CD4-positive, alpha-beta memory T cell (primary cell): ENCODE measurements around the gene DCP1B. TPM values are rescaled to one million over a fixed set of nuclear protein-coding genes. Genes with fewer than 3 reads are reported as not detected.
"Not testable (repeated sequence)": the region's sequence is repeated elsewhere in the genome, so short reads cannot be mapped to it uniquely, and the experiment has no call there.

ENCODE experiments used
- CTCF ChIA-PET: fragments of 350-600 bp; sonication (Branson Sonifier 250); formaldehyde crosslinking; loops from one replicate; lab custom pipeline; 2021; ENCODE audit warnings: inconsistent platforms; ENCODE audit not compliant: partially characterized antibody; lab: Charles Lee
- POLR2A ChIA-PET: fragments of 350-600 bp; sonication (Branson Sonifier 250); formaldehyde crosslinking; loops from one replicate; lab custom pipeline; 2021; ENCODE audit not compliant: partially characterized antibody; lab: Charles Lee
- DNase-seq, 5 donors: peaks; one replicate each; pipeline versions ENCODE4 v3.0.0 to v3.0.0-alpha.2; 2020 to 2022; ENCODE audit warnings: mixed read lengths in 1 of 5
- H3K27ac ChIP-seq: one replicate; pipeline ENCODE4 v1.7.0; 2013; ENCODE audit warnings: low read depth, low read length
- H3K27me3 ChIP-seq: 2 replicates; pipeline ENCODE4 v1.7.0; 2013; ENCODE audit warnings: mild to moderate bottlenecking, low read length, moderate library complexity; ENCODE audit not compliant: insufficient read depth
- H3K36me3 ChIP-seq: 2 replicates; pipeline ENCODE4 v1.7.0; 2013; ENCODE audit warnings: mild to moderate bottlenecking, low read length, moderate library complexity; ENCODE audit not compliant: insufficient read depth
- H3K4me1 ChIP-seq: 2 replicates; pipeline ENCODE4 v1.7.0; 2013; ENCODE audit warnings: mild to moderate bottlenecking, low read length, moderate library complexity; ENCODE audit not compliant: insufficient read depth
- H3K4me3 ChIP-seq, 2 donors: one replicate each; pipeline ENCODE4 v1.7.0; 2013; ENCODE audit warnings: low read length in 2 of 2, mild to moderate bottlenecking in 1 of 2
- H3K9me3 ChIP-seq, 2 donors: one replicate each; pipeline ENCODE4 v1.7.0; 2013; ENCODE audit warnings: low read length in 2 of 2, control low read depth in 1 of 2; ENCODE audit not compliant: control insufficient read depth in 1 of 2
- H3K27ac Mint-ChIP-seq, 7 donors: one replicate each; pipeline ENCODE4 v1.8.0; 2020 to 2021; ENCODE audit warnings: mixed read lengths in 7 of 7, mild to moderate bottlenecking in 6 of 7, inconsistent platforms in 3 of 7, moderate library complexity in 3 of 7
- H3K27me3 Mint-ChIP-seq, 2 donors: one replicate each; pipeline ENCODE4 v1.8.0; 2020 to 2021; ENCODE audit warnings: mixed read lengths in 2 of 2
- H3K36me3 Mint-ChIP-seq, 2 donors: one replicate each; pipeline ENCODE4 v1.8.0; 2020 to 2021; ENCODE audit warnings: mixed read lengths in 2 of 2, inconsistent platforms in 1 of 2, mild to moderate bottlenecking in 1 of 2
- H3K4me1 Mint-ChIP-seq, 4 donors: one replicate each; pipeline ENCODE4 v1.8.0; 2020 to 2021; ENCODE audit warnings: mixed read lengths in 4 of 4, mild to moderate bottlenecking in 1 of 4
- H3K4me3 Mint-ChIP-seq, 8 donors: one replicate each; pipeline ENCODE4 v1.8.0; 2020 to 2021; ENCODE audit warnings: mixed read lengths in 8 of 8, mild to moderate bottlenecking in 7 of 8, moderate library complexity in 6 of 8, inconsistent platforms in 3 of 8
- H3K9me3 Mint-ChIP-seq, 8 donors: one replicate each; pipeline ENCODE4 v1.8.0; 2020 to 2021; ENCODE audit warnings: mixed read lengths in 8 of 8, mild to moderate bottlenecking in 5 of 8, inconsistent platforms in 3 of 8, moderate library complexity in 1 of 8
- intact Hi-C: fragments of 100-400 bp; cut with micrococcal nuclease; formaldehyde crosslinking; loops from one replicate; pipeline ENCODE4 v1.15.1; 2023
- polyA plus RNA-seq, 2 donors: library from polyadenylated mRNA; unstranded; fragments of 300-500 nt; fragmentation: Illumina TruSeq; gene quantifications; one replicate each; pipeline ENCODE4 v1.2.3, GENCODE V29; 2021
- total RNA-seq, 2 experiments: library from RNA; stranded (reverse); gene quantifications; one replicate each; pipeline ENCODE4 v1.2.3, GENCODE V29; 2021

Gene DCP1B
- total and polyA plus RNA-seq, 4 experiments from 2014 or later = 16.2 to 29.2 (median 26.2) TPM

DNA sequence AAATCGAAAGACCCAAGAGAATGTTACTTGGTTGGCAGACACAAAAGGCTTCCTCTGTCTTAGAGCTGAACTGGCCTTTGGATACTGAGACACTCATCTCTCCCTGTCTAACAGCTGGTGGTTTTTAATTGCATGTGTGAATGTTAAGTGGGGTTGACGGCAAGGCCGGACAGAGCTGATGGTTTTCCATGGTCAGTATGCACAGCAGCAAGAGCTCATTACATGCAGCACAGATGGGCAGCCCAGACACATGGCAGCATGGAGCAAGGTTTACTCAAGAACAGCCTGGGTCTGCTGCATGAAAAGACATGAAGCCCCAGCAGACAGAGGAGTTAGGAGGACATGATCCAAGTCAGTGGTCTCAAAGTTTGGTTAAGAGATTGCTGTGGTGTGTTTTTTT, 58.0 kb downstream of the DCP1B start:
- intact Hi-C loops = no loop called here
- Histone ChIP-seq H3K27ac (no peak overlapping the region), H3K36me3 (peaks cover 35% of the 10 kb centered on the region), H3K9me3 (no peaks in the 10 kb centered on the region), H3K27me3 (no peaks in the 10 kb centered on the region), H3K4me3 (no peak overlapping the region), H3K4me1 (no peaks in the 10 kb centered on the region)
- CTCF ChIA-PET = interaction anchor here (1.6 kb wide), 1 partner anchor 155 kb away, joined by 3 read pairs; no protein-coding TSS in a partner anchor
- H3K36me3 Mint-ChIP-seq = peaks cover 62 to 91% of the 10 kb centered on the region in 2 donors
- peak overlapping the region in 1 of 7 donors; percentile 72 for H3K27ac Mint-ChIP-seq
- H3K4me1 Mint-ChIP-seq = peaks cover 0 to 7% (median 3%) of the 10 kb centered on the region in 4 donors
- H3K27me3 Mint-ChIP-seq = no peaks in the 10 kb centered on the region
- POLR2A ChIA-PET = no interaction called here
- peak overlapping the region in 1 of 8 donors; percentile 31 for H3K4me3 Mint-ChIP-seq
- no peak for DNase-seq
- H3K9me3 Mint-ChIP-seq = peaks cover 0 to 7% (median 0%) of the 10 kb centered on the region in 8 donors

DNA sequence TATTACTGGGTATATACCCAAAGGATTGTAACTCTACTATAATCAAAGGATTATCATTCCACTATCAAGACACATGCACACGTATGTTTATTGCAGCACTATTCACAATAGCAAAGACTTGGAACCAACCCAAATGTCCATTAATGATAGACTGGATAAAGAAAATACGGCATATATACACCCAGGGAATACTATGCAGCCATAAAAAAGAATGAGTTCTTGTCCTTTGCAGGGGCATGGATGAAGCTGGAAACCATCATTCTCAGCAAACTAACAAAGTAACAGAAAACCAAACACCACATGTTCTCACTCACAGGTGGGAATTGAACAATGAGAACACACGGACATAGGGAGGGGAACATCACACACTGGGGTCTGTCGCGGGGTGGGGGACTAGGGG, 58.8 kb downstream of the DCP1B start:
- H3K4me1 Mint-ChIP-seq, H3K4me1 ChIP-seq, DNase-seq, H3K9me3 Mint-ChIP-seq, intact Hi-C loops, H3K27me3 Mint-ChIP-seq, POLR2A ChIA-PET, H3K27me3 ChIP-seq, H3K27ac ChIP-seq, H3K4me3 ChIP-seq, H3K9me3 ChIP-seq: not testable (repeated sequence)
- CTCF ChIA-PET = interaction anchor here (1.0 kb wide), 1 partner anchor 292 kb away, joined by 3 read pairs; no protein-coding TSS in a partner anchor
- Mint-ChIP-seq H3K27ac (peak overlapping the region in 1 of 7 donors; percentile 57), H3K4me3 (peak overlapping the region in 1 of 8 donors; percentile 53), H3K36me3 (peaks cover 65 to 92% of the 10 kb centered on the region in 2 donors)
- H3K36me3 ChIP-seq = peaks cover 34% of the 10 kb centered on the region

DNA sequence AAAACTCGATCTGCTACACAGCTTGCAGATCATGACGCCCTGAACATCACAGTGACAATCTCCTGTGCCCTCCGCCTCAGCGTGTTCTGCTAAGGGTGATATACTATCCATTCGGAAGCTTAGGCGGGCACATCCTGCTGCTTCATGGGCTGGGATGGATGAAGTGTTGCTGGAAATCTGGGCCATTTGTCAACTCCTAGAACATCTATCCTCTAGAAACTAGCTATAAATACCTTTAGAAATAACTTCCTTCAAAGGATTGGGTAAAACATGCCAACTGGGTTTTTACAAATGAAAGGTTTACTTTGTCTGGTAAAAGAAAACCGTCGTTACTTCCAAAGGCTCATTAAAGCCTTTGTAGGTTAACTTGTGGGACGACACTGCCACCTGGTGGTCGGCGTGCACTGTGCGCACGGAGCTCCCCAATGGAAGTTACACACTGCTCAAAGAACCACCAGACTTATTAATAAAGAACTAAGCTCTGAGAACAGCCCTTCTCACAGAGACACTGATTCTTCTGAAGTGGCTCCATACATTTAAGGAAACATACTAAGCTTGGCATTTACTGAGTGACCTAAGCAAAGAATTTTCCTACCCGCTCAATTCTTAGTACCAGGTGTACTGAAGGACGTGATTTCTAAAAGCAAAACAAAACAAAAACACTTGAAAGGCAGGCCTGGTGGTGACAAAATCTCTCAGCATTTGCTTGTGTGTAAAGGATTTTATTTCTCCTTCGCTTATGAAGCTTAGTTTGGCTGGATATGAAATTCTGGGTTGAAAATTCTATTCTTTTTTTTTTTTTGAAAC, 64.3 kb downstream of the DCP1B start:
- DNase-seq = peak; percentile 81 to 87 (median 83)
- ChIA-PET CTCF (interaction anchor here (0.6 to 6.1 kb wide), 69 partner anchors 9 to 1393 kb away, joined by 3 to 235 read pairs (median 4); partner anchors contain the start of genes ADIPOR2, CACNA2D4 and DCP1B), POLR2A (interaction anchor here (0.8 to 2.2 kb wide), 11 partner anchors 24 to 305 kb away, joined by 3 to 59 read pairs (median 5); no protein-coding TSS in a partner anchor)
- H3K27ac ChIP-seq = no peak overlapping the region
- no peaks in the 10 kb centered on the region for H3K36me3 ChIP-seq
- H3K4me3 ChIP-seq = no peak overlapping the region
- Mint-ChIP-seq H3K27me3 (no peaks in the 10 kb centered on the region), H3K9me3 (peaks cover 0 to under 1% (median 0%) of the 10 kb centered on the region in 8 donors), H3K4me3 (no peak overlapping the region), H3K36me3 (peaks cover 47 to 68% of the 10 kb centered on the region in 2 donors), H3K4me1 (peaks cover 4 to 6% (median 5%) of the 10 kb centered on the region in 4 donors), H3K27ac (peak overlapping the region in 4 of 7 donors; percentile 37 to 68 (median 52))
- no peaks in the 10 kb centered on the region for H3K27me3 ChIP-seq
- intact Hi-C loops = loop anchor here (1.0 kb wide), 4 partner anchors 144 to 305 kb away; no protein-coding TSS in a partner anchor
- no peaks in the 10 kb centered on the region for H3K9me3 ChIP-seq
- H3K4me1 ChIP-seq = peaks cover 5% of the 10 kb centered on the region

DNA sequence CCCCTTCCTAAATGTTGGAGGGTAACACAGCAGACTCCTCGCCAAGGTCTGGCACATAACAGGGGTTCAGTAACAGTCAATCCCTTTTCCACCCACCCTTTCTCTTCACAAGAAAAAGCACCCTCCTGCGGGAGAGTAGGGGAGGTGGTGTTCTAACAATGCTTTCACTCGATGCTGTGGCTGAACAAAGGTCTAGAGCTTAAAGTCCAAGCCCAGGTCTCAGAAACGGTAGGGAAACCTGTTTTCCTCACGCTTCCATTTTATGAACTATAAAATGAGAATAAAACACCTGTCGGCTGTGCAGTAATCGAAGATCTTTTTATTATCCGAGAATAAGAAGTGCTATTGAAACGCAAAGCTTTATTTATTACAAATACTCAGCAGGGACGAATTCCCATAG, 64.9 kb downstream of the DCP1B start:
- Histone ChIP-seq H3K27ac (no peak overlapping the region), H3K4me1 (peaks cover 5% of the 10 kb centered on the region), H3K4me3 (no peak overlapping the region), H3K27me3 (no peaks in the 10 kb centered on the region), H3K9me3 (no peaks in the 10 kb centered on the region), H3K36me3 (no peaks in the 10 kb centered on the region)
- CTCF ChIA-PET = interaction anchor here (0.7 to 6.1 kb wide), 58 partner anchors 8 to 821 kb away, joined by 3 to 235 read pairs (median 6); partner anchors contain the start of genes ADIPOR2 and CACNA2D4
- intact Hi-C loops = no loop called here
- H3K27ac Mint-ChIP-seq = no peak overlapping the region
- H3K36me3 Mint-ChIP-seq = peaks cover 42 to 63% of the 10 kb centered on the region in 2 donors
- H3K9me3 Mint-ChIP-seq = no peaks in the 10 kb centered on the region
- H3K4me1 Mint-ChIP-seq = peaks cover 4 to 6% (median 5%) of the 10 kb centered on the region in 4 donors
- H3K4me3 Mint-ChIP-seq = no peak overlapping the region
- POLR2A ChIA-PET = interaction anchor here (0.8 to 2.2 kb wide), 10 partner anchors 23 to 305 kb away, joined by 3 to 59 read pairs (median 5); no protein-coding TSS in a partner anchor
- no peaks in the 10 kb centered on the region for H3K27me3 Mint-ChIP-seq
- DNase-seq = no peak

DNA sequence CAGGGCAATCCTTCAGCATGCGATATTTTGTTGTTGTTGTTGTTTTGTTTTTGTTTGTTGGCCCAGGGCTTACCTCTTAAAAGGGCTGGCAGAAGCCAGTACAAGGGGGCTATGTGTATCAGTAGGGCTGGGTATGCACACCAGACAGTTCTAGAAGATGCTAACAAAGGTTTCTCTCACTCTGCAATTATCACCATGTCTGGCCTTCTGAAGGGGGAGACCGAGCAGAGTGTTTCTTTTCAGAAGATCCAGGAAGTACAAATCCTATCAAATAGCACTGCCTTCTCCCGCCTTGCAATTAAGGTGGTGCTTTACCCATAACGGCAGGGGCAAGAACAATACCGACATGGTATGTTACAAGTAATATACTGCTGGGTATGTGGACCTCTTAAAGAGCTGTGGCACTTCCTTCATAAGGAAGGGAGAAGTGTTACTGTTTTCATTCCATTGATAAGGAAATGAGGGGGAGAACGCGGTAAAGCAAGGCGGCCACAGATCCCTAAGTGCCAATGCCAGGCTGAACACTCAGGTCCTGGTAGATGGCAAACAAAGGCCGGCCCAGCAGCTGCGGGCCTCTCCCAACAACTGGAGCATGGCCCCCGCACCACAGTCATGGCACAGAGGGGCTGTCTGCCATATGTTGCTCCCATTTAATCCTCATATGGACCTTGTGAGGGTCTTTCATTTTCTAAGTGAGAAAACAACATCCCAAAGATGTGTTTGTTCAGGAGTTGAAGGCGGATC, 66.6 kb downstream of the DCP1B start:
- H3K27ac Mint-ChIP-seq = no peak overlapping the region
- DNase-seq = no peak
- Histone ChIP-seq H3K27ac (no peak overlapping the region), H3K4me3 (no peak overlapping the region), H3K36me3 (no peaks in the 10 kb centered on the region), H3K9me3 (no peaks in the 10 kb centered on the region), H3K27me3 (no peaks in the 10 kb centered on the region), H3K4me1 (peaks cover 5% of the 10 kb centered on the region)
- H3K9me3 Mint-ChIP-seq = no peaks in the 10 kb centered on the region
- no peak overlapping the region for H3K4me3 Mint-ChIP-seq
- H3K36me3 Mint-ChIP-seq = peaks cover 31 to 46% of the 10 kb centered on the region in 2 donors
- H3K4me1 Mint-ChIP-seq = peaks cover 3 to 8% (median 5%) of the 10 kb centered on the region in 4 donors
- ChIA-PET CTCF (interaction anchor here (5.2 to 6.1 kb wide), 2 partner anchors 145 to 285 kb away, joined by 118 to 235 read pairs; no protein-coding TSS in a partner anchor), POLR2A (no interaction called here)
- intact Hi-C loops = no loop called here
- no peaks in the 10 kb centered on the region for H3K27me3 Mint-ChIP-seq

DNA sequence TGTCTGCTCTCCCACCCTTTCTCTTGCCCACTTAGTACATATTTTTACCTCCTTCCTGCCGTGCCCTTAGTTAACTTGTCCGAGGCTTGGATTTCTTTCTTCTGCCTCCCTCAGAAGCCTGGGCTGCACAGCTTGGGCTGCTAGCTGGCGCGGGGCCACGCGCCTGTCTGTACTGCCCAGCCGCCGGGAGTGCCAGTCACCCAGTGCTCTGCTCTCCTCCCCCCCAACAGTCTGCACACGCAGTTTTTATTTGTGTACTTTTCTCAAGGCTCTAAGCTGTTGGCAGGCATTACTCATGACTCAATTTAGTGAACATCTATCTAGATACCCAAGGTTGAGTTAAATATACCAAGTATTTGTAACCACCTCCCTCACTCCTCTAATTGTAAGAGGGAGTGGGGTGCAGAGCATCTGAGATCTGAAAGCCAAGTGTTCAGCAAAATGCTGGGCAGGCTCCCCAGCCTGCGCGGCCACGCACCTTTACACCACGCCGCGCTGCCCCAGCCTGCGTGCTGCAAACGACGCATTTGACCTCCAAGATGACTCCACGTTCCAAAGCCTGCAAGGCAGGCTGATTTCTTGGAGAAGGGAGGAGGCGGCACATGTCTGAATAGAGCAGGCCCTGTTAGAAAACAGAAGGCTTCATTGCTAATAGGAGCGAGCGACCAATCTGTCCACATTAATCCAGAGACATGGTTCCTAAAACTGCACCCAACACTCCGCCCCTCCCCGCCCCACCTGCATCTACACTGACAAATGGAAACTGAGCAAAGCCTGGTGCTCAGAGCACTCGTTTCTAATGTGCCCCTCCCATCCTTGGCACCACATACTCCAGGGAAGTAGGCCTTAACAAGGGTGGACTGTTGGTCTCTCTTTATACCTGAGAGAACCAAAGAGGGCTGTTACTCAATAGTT, 67.6 kb downstream of the DCP1B start:
- H3K9me3 Mint-ChIP-seq = no peaks in the 10 kb centered on the region
- intact Hi-C loops = no loop called here
- DNase-seq = no peak
- POLR2A ChIA-PET = no interaction called here
- Histone ChIP-seq H3K4me1 (peaks cover 5% of the 10 kb centered on the region), H3K9me3 (no peaks in the 10 kb centered on the region), H3K4me3 (no peak overlapping the region), H3K27me3 (no peaks in the 10 kb centered on the region), H3K27ac (no peak overlapping the region), H3K36me3 (no peaks in the 10 kb centered on the region)
- no peak overlapping the region for H3K4me3 Mint-ChIP-seq
- peaks cover 4 to 7% (median 6%) of the 10 kb centered on the region in 4 donors for H3K4me1 Mint-ChIP-seq
- H3K27ac Mint-ChIP-seq = no peak overlapping the region
- no peaks in the 10 kb centered on the region for H3K27me3 Mint-ChIP-seq
- CTCF ChIA-PET = interaction anchor here (1.0 kb wide), 1 partner anchor 145 kb away, joined by 4 read pairs; no protein-coding TSS in a partner anchor
- H3K36me3 Mint-ChIP-seq = peaks cover 24 to 36% of the 10 kb centered on the region in 2 donors
